ENCODE measurements around the gene KLF9.

- TF ChIP-seq CTCF (conservative IDR thresholded peaks at IDR 0.05 in 1 of 2, IDR thresholded peaks at IDR 0.05 in 1 of 2; ENCODE audit: low read depth in 1 of 2, low read length in 2 of 2), result no peak
- TF ChIP-seq EZH2 (IDR thresholded peaks at IDR 0.05; ENCODE audit: low read length, missing control alignments), result no peak
Measured at GRCh38 chr9:70385426-70385825, 29.0 kb downstream of the KLF9 start.

All from fibroblast of lung (primary cell).